OCI-LY7 (cell line): ENCODE measurements around the gene GOLGA3. TPM values are rescaled to one million over a fixed set of nuclear protein-coding genes. Genes with fewer than 3 reads are reported as not detected.

ENCODE experiments used
- BruUV-seq: library from RNA; stranded (reverse); fragments of 400-500 nt; replicated peaks from 2 replicates; lab custom pipeline; 2021; lab: Mats Ljungman, UMichigan
- CTCF ChIA-PET: fragments of 300-600 bp; sonication (Branson Sonifier 250); formaldehyde crosslinking; loops from one replicate; lab custom pipeline; 2022; ENCODE audit warnings: antibody characterized with exemption; ENCODE audit not compliant: unreplicated experiment; lab: Charles Lee
- POLR2A ChIA-PET: fragments of 300-600 bp; sonication (Branson Sonifier 250); formaldehyde crosslinking; loops from one replicate; lab custom pipeline; 2022; ENCODE audit warnings: antibody characterized with exemption; lab: Charles Lee
- DNase-seq: peaks from one replicate; pipeline ENCODE4 v3.0.0-alpha.2; 2015; ENCODE audit warnings: low spot score
- H2AFZ ChIP-seq: fragments of 200-600 bp; sonication (generic), shearing (Covaris generic); 2 replicates; pipeline ENCODE4 v1.6.1; 2014; ENCODE audit warnings: mild to moderate bottlenecking, antibody characterized with exemption, low read length, moderate library complexity
- H3K27ac ChIP-seq: fragments of 200-600 bp; sonication (generic); 2 replicates; pipeline ENCODE4 v1.5.1; 2014; ENCODE audit warnings: mixed run types, low read depth, mild to moderate bottlenecking, moderate library complexity, low read length, inconsistent platforms; ENCODE audit not compliant: poor library complexity, severe bottlenecking
- H3K36me3 ChIP-seq: fragments of 200-600 bp; sonication (generic); 2 replicates; pipeline ENCODE4 v1.6.1; 2014; ENCODE audit warnings: mild to moderate bottlenecking, antibody characterized with exemption, low read length, moderate library complexity, mixed read lengths; ENCODE audit not compliant: insufficient read depth
- H3K4me1 ChIP-seq: fragments of 200-600 bp; sonication (generic); 2 replicates; pipeline ENCODE4 v1.5.1; 2014; ENCODE audit warnings: mild to moderate bottlenecking, low read length; ENCODE audit not compliant: insufficient read depth, poor library complexity, severe bottlenecking
- H3K4me2 ChIP-seq: fragments of 200-600 bp; sonication (generic); 2 replicates; pipeline ENCODE4 v1.6.1; 2014; ENCODE audit warnings: mild to moderate bottlenecking, low read length
- H3K4me3 ChIP-seq: fragments of 200-600 bp; sonication (generic); 2 replicates; pipeline ENCODE4 v1.5.1; 2014; ENCODE audit warnings: mild to moderate bottlenecking, low read depth, low read length; ENCODE audit not compliant: poor library complexity, severe bottlenecking
- H3K79me2 ChIP-seq: fragments of 200-600 bp; sonication (generic); 2 replicates; pipeline ENCODE4 v1.6.1; 2016; ENCODE audit warnings: low read depth, mild to moderate bottlenecking, low read length, moderate library complexity, mixed read lengths; ENCODE audit not compliant: insufficient read depth
- H3K9me2 ChIP-seq: fragments of 200-600 bp; sonication (generic); 2 replicates; pipeline ENCODE4 v1.6.1; 2016; ENCODE audit warnings: mild to moderate bottlenecking, low read length, mixed read lengths; ENCODE audit not compliant: insufficient read depth
- H3K9me3 ChIP-seq: fragments of 200-600 bp; sonication (generic); 2 replicates; pipeline ENCODE4 v1.6.1; 2014; ENCODE audit warnings: mild to moderate bottlenecking, mixed run types, low read length, mixed read lengths
- H4K20me1 ChIP-seq: fragments of 200-600 bp; sonication (generic); 2 replicates; pipeline ENCODE4 v1.6.1; 2014; ENCODE audit warnings: mild to moderate bottlenecking, antibody characterized with exemption, low read length, moderate library complexity, mixed read lengths; ENCODE audit not compliant: insufficient read depth
- CTCF ChIP-seq: fragments of 200-600 bp; sonication (generic); conservative IDR thresholded peaks from 2 replicates; pipeline ENCODE4 v1.5.1; 2014; ENCODE audit warnings: mild to moderate bottlenecking, antibody characterized with exemption, low read length, moderate library complexity, mixed read lengths
- EZH2phosphoT487 ChIP-seq: fragments of 200-600 bp; sonication (generic); IDR thresholded peaks from 2 replicates; pipeline ENCODE4 v1.6.1; 2018; ENCODE audit warnings: low read depth, borderline replicate concordance, mild to moderate bottlenecking, mixed run types, antibody characterized with exemption, low read length, moderate library complexity, mixed read lengths
- intact Hi-C: fragments of 100-400 bp; cut with micrococcal nuclease; formaldehyde crosslinking; loops from one replicate; pipeline ENCODE4 v1.10.0; 2022; ENCODE audit not compliant: unreplicated experiment
- total RNA-seq, 2 experiments: library from RNA; depleted of rRNA in 1 of 2; stranded (reverse); fragments of >200 nt in 1 of 2; shearing (Covaris generic) in 1 of 2; gene quantifications; 2 replicates each; pipeline ENCODE4 v1.2.3, GENCODE V29; 2014 to 2022

GOLGA3 gene
- total RNA-seq, 2 experiments from 2014 or later = 51.2 to 77.9 TPM

- H3K4me1 ChIP-seq = no peaks in the 10 kb centered on the region
- H3K9me2 ChIP-seq = no peaks in the 10 kb centered on the region
- no peak overlapping the region for H3K4me2 ChIP-seq
- H3K27ac ChIP-seq = no peak overlapping the region
- TF ChIP-seq EZH2phosphoT487 = no peak
- TF ChIP-seq CTCF = no peak
- BruUV-seq = no TSS peak
- H3K4me3 ChIP-seq = no peak overlapping the region
- peaks cover 12% of the 10 kb centered on the region; the same call in 1 of the 2 replicates for H3K79me2 ChIP-seq
- no peak for DNase-seq
- H3K9me3 ChIP-seq = no peaks in the 10 kb centered on the region
- ChIA-PET CTCF (no interaction called here), POLR2A (no interaction called here)
- peaks cover 100% of the 10 kb centered on the region for H3K36me3 ChIP-seq
- H2AFZ ChIP-seq = no peak overlapping the region
- 0 out of 2 replicates have a peak, but pooled peaks cover 8% of the 10 kb centered on the region for H4K20me1 ChIP-seq
- intact Hi-C loops = no loop called here
Measured at GRCh38 chr12:132740313-132740646, 88.4 kb downstream of the GOLGA3 start.

GRCh38 chr12:132739600-132740312 is 88.9 kb downstream of the GOLGA3 start:
- H3K9me2 ChIP-seq = no peaks in the 10 kb centered on the region
- peaks cover 12% of the 10 kb centered on the region; the same call in 1 of the 2 replicates for H3K79me2 ChIP-seq
- peaks cover 100% of the 10 kb centered on the region for H3K36me3 ChIP-seq
- no peak overlapping the region for H2AFZ ChIP-seq
- H3K27ac ChIP-seq = no peak overlapping the region
- H4K20me1 ChIP-seq = 0 out of 2 replicates have a peak, but pooled peaks cover 8% of the 10 kb centered on the region
- no TSS peak for BruUV-seq
- no peak overlapping the region for H3K4me2 ChIP-seq
- no peaks in the 10 kb centered on the region for H3K4me1 ChIP-seq
- H3K9me3 ChIP-seq = no peaks in the 10 kb centered on the region
- no peak overlapping the region for H3K4me3 ChIP-seq
- TF ChIP-seq EZH2phosphoT487 = no peak
- no peak for TF ChIP-seq CTCF
- no peak for DNase-seq
- ChIA-PET POLR2A (no interaction called here), CTCF (no interaction called here)
- intact Hi-C loops = no loop called here

- CTCF ChIA-PET = no interaction called here
- H3K4me2 ChIP-seq = no peak overlapping the region
- H3K9me3 ChIP-seq = no peaks in the 10 kb centered on the region
- no peak overlapping the region for H2AFZ ChIP-seq
- H3K4me1 ChIP-seq = no peaks in the 10 kb centered on the region
- BruUV-seq = no TSS peak
- no peaks in the 10 kb centered on the region for H3K9me2 ChIP-seq
- POLR2A ChIA-PET = no interaction called here
- no peak overlapping the region for H3K27ac ChIP-seq
- TF ChIP-seq EZH2phosphoT487 (no peak), CTCF (no peak)
- no peak for DNase-seq
- H4K20me1 ChIP-seq = 0 out of 2 replicates have a peak, but pooled peaks cover 3% of the 10 kb centered on the region
- H3K4me3 ChIP-seq = no peak overlapping the region
- H3K79me2 ChIP-seq = no peaks in the 10 kb centered on the region
- intact Hi-C loops = no loop called here
- peaks cover 99% of the 10 kb centered on the region for H3K36me3 ChIP-seq
Measured at GRCh38 chr12:132736913-132737312, 91.8 kb downstream of the GOLGA3 start.
